Measurements from ENCODE around the gene GBX2.

GBX2 gene

DNA sequence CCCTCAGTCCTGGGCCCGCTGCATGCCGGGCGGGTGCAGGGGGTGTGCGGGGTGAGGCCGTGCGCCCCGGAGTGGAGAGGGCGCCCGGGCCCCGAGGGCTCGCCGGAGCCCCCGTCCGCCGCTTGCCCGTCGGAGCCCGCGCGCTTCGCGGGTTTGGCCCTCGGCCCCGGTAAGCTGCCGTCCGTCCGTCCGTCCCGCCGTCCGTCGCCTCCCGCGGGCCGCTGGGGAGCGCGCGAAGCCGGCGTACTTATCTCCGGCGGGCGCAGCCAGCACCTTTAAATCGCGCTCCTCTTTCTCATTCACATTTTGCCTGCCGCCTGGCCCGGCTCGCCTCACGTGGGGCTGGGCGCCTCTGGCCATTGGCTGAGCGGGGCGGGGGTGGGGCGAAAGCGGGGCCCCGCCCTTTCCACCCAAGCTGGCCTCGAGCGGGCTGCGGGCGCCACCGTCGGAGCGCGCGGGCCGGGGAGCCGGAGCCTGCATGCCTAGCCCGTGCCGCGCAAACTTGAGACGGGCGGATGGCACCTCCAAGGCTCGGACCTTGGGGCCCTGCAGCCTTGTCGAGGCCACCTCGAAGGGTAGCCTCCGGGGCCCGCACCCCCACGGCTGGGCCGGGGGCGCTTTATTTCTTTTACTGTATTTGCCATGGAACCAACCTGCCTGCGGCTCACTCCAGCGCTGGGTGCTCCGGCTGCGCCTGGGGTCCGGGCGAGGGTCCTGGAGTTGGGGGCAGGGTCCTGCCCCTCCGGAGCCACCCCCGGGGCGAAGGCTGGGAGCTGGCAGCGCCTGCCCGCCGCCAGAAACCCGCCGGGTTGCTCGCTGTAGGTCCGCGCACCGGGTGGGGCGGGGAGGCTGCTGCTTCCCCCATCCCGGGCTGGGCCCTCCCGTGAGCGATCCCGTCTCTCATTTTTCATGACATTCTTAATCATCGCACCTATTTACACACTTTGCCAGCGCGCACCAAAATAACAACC, at the start of gene GBX2:
Gene GBX2, minus strand, starts transcription at position 277 of the 971 bp plus-strand sequence. CDS start 415 bp downstream, outside the sequence.
- DNase-seq (ENCODE audit: low read depth, low spot score), result no peak

DNA sequence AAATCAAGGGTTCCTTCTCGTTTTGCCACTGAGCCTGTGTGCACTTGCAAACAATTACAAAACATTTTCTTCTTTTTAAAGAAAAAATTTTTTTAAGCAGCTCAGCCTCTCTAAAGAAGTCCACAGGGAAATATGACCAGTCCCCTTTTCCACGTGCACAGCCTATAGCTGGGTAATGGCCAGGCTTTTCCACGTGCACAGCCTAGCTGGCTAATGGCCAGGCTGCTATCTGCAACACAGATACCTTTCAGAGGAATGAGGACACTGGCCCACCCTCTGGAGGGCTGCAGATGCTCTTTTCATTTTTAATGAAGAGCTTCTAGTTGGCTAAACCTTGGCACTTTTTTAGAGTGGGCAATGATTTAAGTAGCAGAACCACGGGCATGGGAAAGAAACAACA, 49.7 kb upstream of the GBX2 start:
- DNase-seq (ENCODE audit: low read depth, low spot score), result no peak

DNA sequence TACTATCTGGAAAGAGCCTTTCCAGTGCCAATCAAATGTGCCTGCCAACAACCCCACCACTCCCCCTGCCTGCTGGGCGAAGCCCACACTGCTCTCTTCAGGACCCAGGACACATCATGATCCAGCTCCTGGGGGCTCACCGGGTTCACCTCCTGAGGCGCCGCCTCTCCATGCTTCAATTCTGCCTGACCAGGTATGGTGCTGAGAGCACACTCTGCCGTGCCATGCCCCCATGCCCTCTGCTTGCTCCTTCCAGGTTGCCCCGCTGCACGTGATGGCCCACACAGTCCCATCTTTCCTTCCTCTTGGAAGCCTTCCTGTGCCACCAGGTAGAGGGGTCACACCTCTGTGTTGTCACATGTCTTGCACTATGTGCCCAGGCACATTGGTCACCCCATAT, 48.5 kb upstream of the GBX2 start:
- no peak for DNase-seq (ENCODE audit: low read depth, low spot score)

DNA sequence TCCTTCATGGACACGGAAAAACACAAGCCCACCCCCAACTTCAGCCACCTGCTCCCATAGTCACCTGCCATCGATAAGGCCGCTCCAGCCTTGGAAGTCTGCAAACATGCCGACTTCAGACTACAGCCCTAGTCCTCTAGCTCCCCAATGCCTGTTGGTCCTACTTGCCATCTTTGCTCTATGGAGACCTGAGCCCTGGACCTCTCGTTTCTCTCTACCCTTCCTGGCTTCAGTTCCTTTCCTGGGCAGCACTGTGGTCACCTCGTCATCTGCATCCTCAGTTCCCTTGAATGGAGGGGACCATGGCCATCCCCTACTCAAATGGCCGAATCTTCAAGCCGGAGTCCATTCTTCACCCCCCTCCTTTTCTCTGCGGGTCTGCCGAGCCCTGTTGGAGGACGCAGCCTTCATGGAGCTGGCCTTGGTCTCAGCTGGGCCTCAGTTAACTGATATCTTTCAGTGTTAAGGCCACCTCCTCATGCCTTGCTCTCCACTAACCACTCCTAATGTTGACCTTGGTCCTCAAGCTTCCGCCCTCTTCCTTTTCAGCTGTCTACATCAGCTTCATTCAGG, 47.7 kb upstream of the GBX2 start:
- no peak for DNase-seq (ENCODE audit: low read depth, low spot score)

DNA sequence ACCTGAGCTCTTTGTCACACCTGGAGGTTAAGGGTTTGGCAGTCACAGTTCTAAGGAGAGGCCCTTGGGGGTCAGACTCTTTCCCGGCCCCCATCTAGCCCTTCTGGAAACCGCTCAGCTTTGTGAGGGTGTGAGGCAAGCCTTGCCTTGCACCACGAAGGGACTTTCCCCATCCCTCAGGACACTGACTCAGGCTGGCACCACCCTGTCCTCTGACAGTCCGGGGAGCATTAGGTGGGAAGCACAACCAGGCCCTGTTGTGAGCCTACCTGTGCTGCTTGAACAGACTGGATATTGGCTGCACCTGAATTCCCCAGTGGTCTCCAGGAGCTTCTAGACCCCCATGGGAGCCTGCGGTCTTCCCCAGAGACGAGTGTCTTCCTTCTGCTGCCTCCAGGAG, 47.0 kb upstream of the GBX2 start:
- DNase-seq (ENCODE audit: low read depth, low spot score), result no peak

DNA sequence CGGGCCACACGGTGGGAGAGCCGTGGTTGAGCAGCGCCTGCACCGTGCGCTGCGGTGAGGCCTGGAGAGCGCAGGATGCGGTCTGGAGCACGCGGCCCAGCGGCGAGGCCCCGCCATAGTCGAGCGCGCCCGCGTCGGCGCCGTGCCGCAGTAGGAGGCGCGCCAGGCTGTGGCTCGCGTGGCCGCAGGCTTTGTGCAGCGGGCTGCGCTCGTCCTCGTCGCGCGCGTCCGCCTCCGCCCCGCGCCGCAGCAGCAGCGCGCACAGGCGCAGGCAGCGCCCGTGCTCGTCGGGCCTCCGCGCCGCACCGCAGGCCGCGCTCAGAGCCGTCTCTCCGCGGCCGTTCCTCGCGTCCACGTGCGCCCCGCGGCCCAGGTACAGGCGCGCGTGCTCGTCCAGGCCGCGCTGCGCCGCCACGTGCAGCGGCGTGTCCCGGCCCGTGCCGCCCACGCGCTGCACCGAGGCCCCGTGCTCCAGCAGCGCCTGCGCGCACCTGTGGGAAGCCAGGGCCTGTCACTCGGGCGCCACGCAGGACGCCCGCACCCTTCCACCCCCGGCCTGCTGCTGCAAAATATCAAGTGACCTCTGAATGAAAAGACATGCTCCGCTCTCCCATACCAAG, 46.3 kb upstream of the GBX2 start:
- DNase-seq (ENCODE audit: low read depth, low spot score), result no peak

DNA sequence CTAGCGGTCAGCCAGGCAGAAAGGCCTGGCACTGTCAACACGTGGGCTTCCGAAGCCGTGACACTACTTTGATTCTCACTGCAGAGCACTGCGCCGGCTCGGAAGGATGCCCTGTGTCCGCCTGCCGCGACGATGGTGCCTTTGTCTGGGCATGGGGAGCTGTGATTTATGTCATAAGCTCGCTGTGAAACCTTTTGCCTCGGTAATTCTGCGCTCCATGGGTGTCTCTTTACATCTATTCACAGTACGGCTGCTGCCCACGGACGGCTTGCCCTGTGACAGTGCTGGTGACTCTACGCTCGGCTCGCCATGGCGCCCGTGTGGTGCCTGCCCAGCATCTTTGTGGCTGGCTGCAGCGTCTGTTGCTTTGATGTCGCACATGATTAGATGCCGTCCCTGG, 43.1 kb upstream of the GBX2 start:
- no peak for DNase-seq (ENCODE audit: low read depth, low spot score)

DNA sequence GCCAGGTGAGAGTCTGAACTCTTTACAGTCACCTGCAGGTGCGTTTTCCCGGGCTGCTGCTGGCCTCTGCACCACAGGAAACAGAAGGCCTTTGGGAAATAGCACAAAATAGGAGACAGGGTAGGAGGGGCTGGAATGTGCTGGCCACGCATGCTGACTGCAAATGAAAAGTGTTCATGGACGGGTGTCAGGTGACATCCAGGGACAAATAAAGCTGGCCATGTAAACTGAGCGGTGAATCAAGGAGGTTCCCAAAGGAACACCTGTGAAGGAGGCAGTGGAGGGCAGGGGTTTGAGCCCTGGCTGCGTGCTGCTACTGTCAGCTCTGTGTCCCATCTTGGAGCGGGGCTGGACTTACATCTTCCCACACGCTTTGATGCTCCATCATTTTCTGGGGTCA, 42.4 kb upstream of the GBX2 start:
- no peak for DNase-seq (ENCODE audit: low read depth, low spot score)

DNA sequence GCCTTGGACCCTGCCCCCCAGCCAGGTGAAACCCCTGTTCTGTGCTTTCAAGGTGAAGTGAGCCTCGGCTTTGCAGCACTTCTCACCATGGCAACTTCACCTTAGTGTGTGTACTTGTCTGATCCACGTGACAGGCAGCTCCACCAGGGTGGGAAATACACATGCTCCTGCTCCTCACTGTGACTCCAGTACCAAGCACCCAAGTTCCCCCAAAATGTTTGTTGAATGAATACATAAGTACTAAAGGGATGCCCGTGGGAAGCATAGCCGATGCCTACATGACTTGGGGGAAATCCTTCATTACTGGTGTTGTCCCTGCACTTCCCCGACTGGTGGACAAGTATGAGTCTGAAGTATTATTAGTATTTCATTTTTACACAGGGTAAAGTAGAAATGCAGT, 41.8 kb upstream of the GBX2 start:
- no peak for DNase-seq (ENCODE audit: low read depth, low spot score)

DNA sequence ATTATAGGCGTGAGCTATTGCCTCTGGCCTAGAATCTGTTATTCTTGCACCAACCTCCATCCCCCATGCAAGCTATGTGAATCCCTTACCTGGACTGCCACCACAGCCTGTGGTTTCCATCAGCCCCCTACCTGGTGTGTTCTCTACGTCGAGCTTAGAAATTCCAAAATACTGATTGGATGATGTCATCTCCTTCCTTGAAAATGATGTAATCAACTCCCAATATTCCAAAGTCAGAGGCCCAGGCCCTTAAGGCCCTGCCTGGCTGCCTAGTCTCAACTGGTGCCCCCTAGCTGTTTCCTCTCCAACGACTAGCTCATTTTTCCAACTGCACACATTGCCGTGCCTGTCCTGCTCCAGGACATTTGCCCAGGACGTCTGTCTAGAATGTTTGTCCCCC, 41.3 kb upstream of the GBX2 start:
- no peak for DNase-seq (ENCODE audit: low read depth, low spot score)

DNA sequence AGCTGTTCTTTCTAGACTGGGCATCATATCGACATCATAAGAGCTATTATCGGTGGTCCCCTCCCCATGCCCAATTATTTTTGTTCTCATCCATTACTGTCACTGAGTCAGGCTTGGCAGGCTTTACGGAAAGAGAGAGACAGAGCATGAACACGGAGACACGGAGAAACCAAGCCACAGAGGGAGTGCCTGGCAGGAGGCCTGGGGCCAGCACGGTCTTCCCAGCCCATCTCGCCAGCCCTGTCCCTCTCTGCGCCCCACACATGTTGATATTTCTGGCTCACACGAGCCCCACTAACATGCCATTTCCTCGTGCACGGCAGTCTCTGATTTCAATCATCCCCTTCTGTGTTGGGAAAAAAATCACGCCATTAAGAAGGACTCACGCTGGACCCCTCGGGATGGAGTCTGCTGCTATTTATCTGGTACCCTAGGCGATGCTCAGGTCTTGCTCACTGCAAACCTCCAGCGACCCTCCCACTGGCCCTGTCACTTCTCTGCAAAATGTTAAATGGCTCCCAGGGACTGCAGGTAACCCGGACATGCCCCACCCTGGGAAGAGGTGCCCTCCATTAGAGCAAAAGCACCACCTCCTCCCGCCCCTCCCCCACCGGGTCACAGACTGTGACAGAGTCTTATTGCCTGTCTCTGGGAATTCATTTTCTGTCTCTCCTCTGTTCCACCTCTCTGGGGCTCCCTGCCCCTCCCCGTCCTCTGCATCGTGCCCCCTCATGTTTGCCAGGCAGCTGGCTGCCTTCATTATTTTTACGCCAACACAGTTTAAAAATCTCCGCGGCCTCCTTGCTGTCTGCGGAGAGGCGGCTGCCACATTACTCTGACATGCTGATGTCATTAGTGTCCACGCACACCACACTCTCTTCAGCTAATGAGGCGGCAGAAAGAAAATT, 40.1 kb upstream of the GBX2 start:
- no peak for DNase-seq (ENCODE audit: low read depth, low spot score)

DNA sequence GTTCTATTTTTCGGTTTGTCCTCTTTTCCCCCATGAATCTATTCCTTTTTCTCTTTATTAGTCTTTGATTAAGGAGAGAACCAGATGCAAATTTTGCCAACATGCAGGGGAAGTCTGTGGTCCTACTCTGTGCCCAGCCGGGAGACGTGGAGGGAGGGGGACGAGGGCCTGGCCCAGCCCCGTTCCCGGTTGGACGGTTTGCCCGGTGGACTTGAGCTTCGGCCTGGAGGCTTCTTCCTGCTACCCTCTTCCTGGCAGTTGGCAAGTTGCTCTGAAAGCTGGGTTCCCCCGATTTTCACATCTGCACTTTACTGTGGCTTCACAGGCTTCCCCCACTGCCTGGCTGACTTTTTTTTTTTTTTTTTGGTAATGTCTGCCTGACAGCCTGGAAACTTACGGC, 39.3 kb upstream of the GBX2 start:
- no peak for DNase-seq (ENCODE audit: low read depth, low spot score)

DNA sequence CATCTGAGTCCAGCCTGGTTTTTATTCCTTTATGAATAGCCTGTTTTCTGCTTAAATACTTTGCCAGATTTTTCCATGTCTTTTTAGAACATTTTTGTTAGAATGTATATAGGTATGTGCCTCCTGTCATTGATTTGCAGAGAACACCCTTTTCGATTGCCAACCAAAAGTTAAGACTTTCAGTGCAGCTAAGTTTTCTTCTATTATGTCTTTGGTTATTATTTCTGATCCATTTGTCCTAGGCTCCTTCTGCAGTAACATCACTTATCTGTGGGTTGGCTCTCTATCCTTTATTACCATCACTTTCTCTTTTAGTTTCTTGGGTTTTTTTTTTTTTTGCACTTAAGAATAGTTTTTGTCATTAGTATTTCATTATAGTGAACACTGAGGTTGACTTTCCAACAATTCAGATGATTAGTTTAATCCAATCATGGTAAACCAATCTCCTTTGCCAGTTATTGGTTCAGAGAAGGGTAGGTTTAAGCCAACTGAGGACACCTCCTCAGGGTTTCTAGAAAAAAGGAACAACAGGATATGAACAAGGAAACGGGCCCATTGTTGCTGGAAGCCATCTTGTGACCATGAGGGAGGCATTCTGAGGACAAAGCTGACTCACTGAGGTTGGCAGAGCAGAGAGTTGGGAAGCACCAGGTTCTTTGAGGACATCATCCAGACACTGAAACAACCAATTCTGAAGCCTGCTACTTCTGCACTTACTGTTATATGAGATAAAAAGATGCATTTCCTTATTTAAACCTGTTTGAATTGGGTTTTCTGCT, 37.9 kb upstream of the GBX2 start:
- DNase-seq (ENCODE audit: low read depth, low spot score), result no peak

DNA sequence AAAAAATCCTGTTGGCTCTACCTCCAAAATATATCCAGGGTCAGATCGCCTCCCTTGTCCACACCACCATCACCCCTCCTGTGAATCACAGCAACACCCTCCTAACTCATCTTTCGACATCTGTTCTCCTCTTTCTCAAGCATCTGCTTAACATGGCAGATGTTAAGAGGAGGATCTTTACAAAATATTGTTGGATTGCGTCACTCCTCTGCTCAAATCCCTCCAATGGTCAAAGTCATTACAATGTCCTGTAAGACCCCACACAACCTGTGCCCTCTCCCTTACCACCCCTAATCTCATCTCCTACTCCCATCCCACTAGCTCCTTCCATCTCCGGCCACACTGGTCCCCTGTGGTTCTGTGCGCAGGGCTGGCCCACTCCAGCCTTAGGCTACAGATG, 36.8 kb upstream of the GBX2 start:
- DNase-seq (ENCODE audit: low read depth, low spot score), result no peak

DNA sequence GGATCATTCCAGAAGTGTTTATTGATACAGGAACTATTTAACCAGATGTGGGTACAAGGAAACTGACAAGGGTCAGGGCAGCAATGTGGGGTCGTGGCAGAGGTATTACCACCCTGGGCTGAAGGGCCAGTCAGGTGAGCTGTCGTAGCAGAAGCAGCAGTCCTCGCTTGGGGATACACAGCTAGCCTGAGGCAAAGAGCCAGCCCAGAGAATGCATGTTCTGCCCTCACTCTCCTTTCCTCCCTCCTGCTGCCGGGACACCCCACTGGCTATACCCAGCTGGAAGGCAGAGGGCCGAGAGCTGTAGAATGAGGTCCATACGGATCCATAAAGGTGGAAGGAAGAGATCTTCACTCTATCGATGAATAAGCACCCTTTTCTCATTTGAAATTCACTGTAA, 32.2 kb upstream of the GBX2 start:
- no peak for DNase-seq (ENCODE audit: low read depth, low spot score)

DNA sequence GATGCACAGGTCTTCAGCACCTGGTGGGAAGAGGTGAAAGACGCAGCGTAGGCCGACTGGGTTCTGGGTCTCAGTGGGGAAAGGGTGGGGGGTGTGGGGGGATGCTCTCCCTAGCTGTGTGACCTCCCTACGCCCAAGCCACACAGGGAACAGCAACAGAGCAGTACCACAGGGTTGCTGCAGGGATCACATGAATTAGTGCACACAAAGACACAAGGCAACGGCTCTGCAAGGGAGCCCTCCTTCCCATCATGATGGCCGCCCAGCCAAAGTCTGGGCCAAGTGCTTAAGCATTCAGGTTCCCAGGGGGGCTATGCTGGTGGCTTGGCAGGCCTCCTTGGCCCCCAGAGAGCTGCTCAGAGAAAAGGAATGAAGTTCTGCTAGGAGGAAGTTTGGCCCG, 28.2 kb upstream of the GBX2 start:
- DNase-seq (ENCODE audit: low read depth, low spot score), result no peak

DNA sequence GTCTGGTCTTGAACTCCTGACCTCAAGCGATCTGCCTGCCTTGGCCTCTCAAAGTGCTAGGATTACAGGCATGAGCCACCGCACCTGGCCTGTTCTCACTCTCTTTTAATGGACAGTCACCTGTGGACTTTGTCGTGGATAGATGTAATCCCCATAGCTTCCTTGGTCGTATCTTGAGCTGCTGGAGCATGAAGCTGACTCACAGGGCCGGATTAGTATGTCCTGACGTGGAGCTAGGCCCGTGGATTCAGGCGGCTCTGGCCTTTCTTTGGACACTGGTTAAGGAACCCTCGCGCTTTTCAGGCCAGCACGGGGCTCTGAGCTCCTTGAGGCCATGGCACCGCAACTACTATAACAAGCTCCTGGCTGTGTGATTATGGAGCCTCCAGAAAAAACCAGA, 27.5 kb upstream of the GBX2 start:
- no peak for DNase-seq (ENCODE audit: low read depth, low spot score)

DNA sequence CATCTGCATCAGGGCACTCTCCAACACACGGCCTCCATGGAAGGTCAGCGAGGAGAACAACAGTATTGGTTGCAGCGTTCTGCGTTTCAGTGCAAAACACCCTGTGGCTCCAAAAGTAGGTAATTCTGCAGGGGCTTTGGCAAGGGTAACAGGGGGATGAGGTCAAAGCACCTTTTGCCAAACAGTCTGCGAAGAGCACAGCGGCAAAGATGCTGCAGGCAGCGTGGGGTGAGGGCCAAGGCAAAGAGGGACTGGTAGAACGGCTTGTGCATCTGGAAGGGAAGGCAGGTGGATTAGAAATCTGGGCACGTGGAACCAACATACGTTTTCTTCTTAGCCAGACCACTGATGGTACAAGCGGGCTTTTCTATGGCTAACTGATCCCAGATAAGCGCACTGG, 26.6 kb upstream of the GBX2 start:
- no peak for DNase-seq (ENCODE audit: low read depth, low spot score)

DNA sequence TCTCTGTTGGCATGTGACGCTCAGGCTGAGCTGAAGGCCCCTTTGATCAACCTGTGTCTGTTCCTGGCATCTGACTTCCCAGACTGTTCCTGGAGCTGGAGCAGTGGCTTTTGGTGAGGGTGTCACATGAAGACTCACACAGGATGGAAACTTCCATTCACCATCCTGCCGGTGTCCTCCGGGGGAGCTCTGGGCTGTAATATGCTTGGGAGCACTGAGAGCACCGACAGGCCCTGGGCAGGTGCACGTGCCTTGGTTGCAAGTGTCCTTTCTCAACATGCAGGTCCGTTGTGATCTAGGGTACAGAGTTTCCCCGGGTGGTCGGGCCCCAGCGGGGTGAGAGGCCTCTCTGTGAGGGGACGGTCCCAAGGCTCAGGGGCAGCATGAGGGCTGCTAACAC, 24.8 kb upstream of the GBX2 start:
- no peak for DNase-seq (ENCODE audit: low read depth, low spot score)

DNA sequence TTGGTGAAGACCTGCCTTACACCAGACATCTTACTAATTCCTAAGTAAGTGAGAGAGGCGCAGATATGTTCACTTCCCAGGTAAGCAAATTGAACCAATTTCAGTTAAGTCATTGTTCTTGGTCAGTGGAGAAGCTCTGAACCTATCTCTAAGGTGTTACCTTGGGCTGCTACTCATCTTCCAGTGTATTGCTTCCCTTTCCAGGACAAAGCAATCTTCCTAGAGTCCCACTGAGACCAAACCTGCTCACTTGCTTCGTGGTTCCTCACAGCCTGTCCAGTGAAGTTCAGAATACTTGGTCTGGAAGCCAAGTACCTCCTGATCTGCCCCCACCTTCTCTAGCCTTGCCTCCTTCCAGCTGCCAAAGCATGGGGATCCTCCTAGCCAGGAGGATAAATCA, 22.5 kb upstream of the GBX2 start:
- DNase-seq (ENCODE audit: low read depth, low spot score), result no peak

DNA sequence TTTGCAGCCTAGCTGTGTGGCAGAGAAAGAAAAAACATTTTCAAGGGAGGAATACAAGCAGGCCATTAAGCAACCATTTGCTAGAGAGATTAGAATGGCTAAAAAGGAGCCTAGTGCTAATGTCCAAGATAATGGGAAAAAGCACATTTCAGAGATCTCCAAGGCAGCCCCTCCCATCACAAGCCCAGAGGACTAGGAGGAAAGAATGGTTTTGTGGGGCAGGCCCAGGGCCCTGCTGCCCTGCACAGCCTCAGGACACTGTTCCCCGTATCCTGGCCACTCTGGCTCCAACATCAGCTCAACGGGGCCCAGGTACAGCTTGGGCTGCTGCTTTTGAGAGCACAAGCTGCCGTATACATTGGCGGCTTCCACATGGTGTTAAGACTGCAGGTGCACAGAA, 16.5 kb upstream of the GBX2 start:
- DNase-seq (ENCODE audit: low read depth, low spot score), result no peak
